GM12878 (cell line): ENCODE data around the gene PTH2R. TPM values are rescaled to one million over a fixed set of nuclear protein-coding genes. Genes with fewer than 3 reads are reported as not detected.

Experiments
- ATAC-seq: fragments of 200-7000 bp; cut with Tn5 transposase; 3 replicates; pipeline ENCODE4 v1.9.1; 2020; ENCODE audit warnings: mild to moderate bottlenecking, moderate library complexity
- BruUV-seq: library from RNA; stranded (reverse); fragments of 400-500 nt; replicated peaks from 2 replicates; lab custom pipeline; 2021; lab: Mats Ljungman, UMichigan
- CTCF ChIA-PET: fragments of 300-600 bp; sonication (Branson Sonifier 250); formaldehyde crosslinking; extraction: SDS; loops from one replicate; lab custom pipeline; 2021; ENCODE audit warnings: inconsistent platforms; lab: Yijun Ruan, JAX
- POLR2A ChIA-PET: fragments of 350-600 bp; formaldehyde crosslinking; extraction: SDS; loops from one replicate; lab custom pipeline; 2021; ENCODE audit warnings: inconsistent platforms; lab: Charles Lee
- RAD21 ChIA-PET: fragments of 300-600 bp; sonication (Branson Sonifier 250); formaldehyde crosslinking; loops from one replicate; lab custom pipeline; 2023; ENCODE audit warnings: antibody characterized with exemption; ENCODE audit not compliant: unreplicated experiment; lab: Charles Lee
- SMC1A ChIA-PET: fragments of 300-600 bp; sonication (Branson Sonifier 250); formaldehyde crosslinking; loops from one replicate; lab custom pipeline; 2023; ENCODE audit not compliant: unreplicated experiment, uncharacterized antibody; lab: Charles Lee
- DNase-seq: peaks from one replicate; pipeline ENCODE4 v3.0.0-alpha.2; 2011; ENCODE audit warnings: low read depth, low spot score
- FAIRE-seq: peaks from 3 replicates; lab custom pipeline; 2011; peaks lifted over from hg19 to GRCh38; lab: Jason Lieb, UNC
- H2AFZ ChIP-seq: 2 replicates; pipeline ENCODE4 v1.6.0; 2011; ENCODE audit warnings: low read depth, low read length, control low read depth; ENCODE audit not compliant: control insufficient read depth
- H3K27ac ChIP-seq: 2 replicates; pipeline ENCODE4 v1.5.1; 2011; ENCODE audit warnings: control low read depth; ENCODE audit not compliant: control insufficient read depth, insufficient read depth
- H3K27me3 ChIP-seq, 2 experiments: replicated peaks in 1 of 2; 2 replicates each; pipeline versions ENCODE4 v1.6.0 to v1.6.1; 2011; ENCODE audit warnings: low read length in 1 of 2; ENCODE audit not compliant: control insufficient read depth in 2 of 2, insufficient read depth in 2 of 2
- H3K36me3 ChIP-seq, 2 experiments: 2 replicates each; pipeline ENCODE4 v1.5.1; 2011; ENCODE audit warnings: low read length in 1 of 2; ENCODE audit not compliant: control insufficient read depth in 2 of 2, insufficient read depth in 2 of 2
- H3K4me1 ChIP-seq: 2 replicates; pipeline ENCODE4 v1.6.1; 2011; ENCODE audit warnings: mild to moderate bottlenecking, low read length, moderate library complexity, mixed read lengths; ENCODE audit not compliant: control insufficient read depth, insufficient read depth
- H3K4me2 ChIP-seq: 2 replicates; pipeline ENCODE4 v1.6.0; 2011; ENCODE audit warnings: control low read depth; ENCODE audit not compliant: control insufficient read depth, insufficient read depth
- H3K4me3 ChIP-seq: fragments of 200-600 bp; sonication (generic); 2 replicates; pipeline ENCODE4 v1.5.1; 2016
- H3K79me2 ChIP-seq: 2 replicates; pipeline ENCODE4 v1.6.0; 2011; ENCODE audit warnings: low read length; ENCODE audit not compliant: control insufficient read depth, insufficient read depth
- H3K9ac ChIP-seq: 2 replicates; pipeline ENCODE4 v1.8.0; 2011; ENCODE audit warnings: low read length, control low read depth, mixed read lengths; ENCODE audit not compliant: control insufficient read depth, insufficient read depth
- H3K9me3 ChIP-seq: replicated peaks from 3 replicates; pipeline ENCODE4 v1.5.1; 2011; ENCODE audit warnings: mild to moderate bottlenecking, low read length; ENCODE audit not compliant: control insufficient read depth, insufficient read depth
- H4K20me1 ChIP-seq: 2 replicates; pipeline ENCODE4 v1.6.0; 2011; ENCODE audit not compliant: control insufficient read depth, insufficient read depth
- BRCA1 ChIP-seq: IDR thresholded peaks from 2 replicates; pipeline ENCODE4 v1.6.1; 2011; ENCODE audit warnings: low read depth, low read length, improper control_type of control experiment
- CHD4 ChIP-seq: fragments of 200-600 bp; sonication (generic); IDR thresholded peaks from 2 replicates; pipeline ENCODE4 v1.6.1; 2016; ENCODE audit warnings: mild to moderate bottlenecking
- ELK1 ChIP-seq: IDR thresholded peaks from 2 replicates; pipeline ENCODE4 v1.6.1; 2012; ENCODE audit warnings: low read depth, low read length, improper control_type of control experiment
- IRF5 ChIP-seq: fragments of 450-650 bp; IDR thresholded peaks from 2 replicates; pipeline ENCODE4 v1.6.1; 2017; ENCODE audit warnings: borderline replicate concordance
- MEF2B ChIP-seq: fragments of 450-650 bp; IDR thresholded peaks from 2 replicates; pipeline ENCODE4 v1.6.1; 2018; ENCODE audit warnings: mild to moderate bottlenecking, moderate library complexity; ENCODE audit not compliant: partially characterized antibody, poor library complexity, severe bottlenecking
- POLR2AphosphoS2 ChIP-seq: IDR thresholded peaks from 2 replicates; pipeline ENCODE4 v1.6.1; 2011; ENCODE audit warnings: low read depth, mild to moderate bottlenecking, low read length, improper control_type of control experiment, moderate library complexity
- POLR2AphosphoS5 ChIP-seq: IDR thresholded peaks from 2 replicates; pipeline ENCODE4 v1.6.1; 2011; ENCODE audit warnings: mild to moderate bottlenecking, low read length, inconsistent platforms
- SMAD5 ChIP-seq: IDR thresholded peaks from 2 replicates; pipeline ENCODE4 v1.6.1; 2016; ENCODE audit warnings: antibody characterized with exemption, low read depth
- SMARCA5 ChIP-seq: fragments of 450-650 bp; IDR thresholded peaks from 2 replicates; pipeline ENCODE4 v1.6.1; 2017; ENCODE audit warnings: mild to moderate bottlenecking
- TBL1XR1 ChIP-seq: IDR thresholded peaks from 2 replicates; pipeline ENCODE4 v1.6.1; 2012; ENCODE audit warnings: low read depth, low read length, improper control_type of control experiment
- WGBS: methylation state at CpG from one replicate; pipeline ENCODE4 v1.1.6; 2016; ENCODE audit warnings: low lambda C conversion rate; ENCODE audit not compliant: insufficient replicate concordance, insufficient coverage; ENCODE audit errors: missing lambda C conversion rate; 5-methylcytosine and 5-hydroxymethylcytosine counted together
- in situ Hi-C: fragments of 300-500 bp; cut with MboI; formaldehyde crosslinking; loops from 9 replicates; pipeline ENCODE4 v1.14.3; 2018; ENCODE audit warnings: mixed read lengths
- intact Hi-C: fragments of 100-400 bp; cut with micrococcal nuclease; formaldehyde crosslinking; loops from one replicate; pipeline ENCODE4 v1.14.2; 2022; ENCODE audit not compliant: unreplicated experiment
- polyA plus RNA-seq, 11 experiments: library from polyadenylated mRNA; depleted of rRNA in 4 of 11; unstranded in 6 of 11; stranded (reverse) in 5 of 11; fragments of >200 nt; fragmentation: Nextera tagmentation in 4 of 11; fragmentation: Illumina TruSeq in 1 of 11; extraction: Ambion mirVana in 4 of 11; extraction: Trizol in 1 of 11; gene quantifications; 1 replicate in 1 of 11; 2 replicates in 10 of 11; pipeline versions ENCODE4 v1.2.1 to v1.2.3, GENCODE V29; 2011 to 2016; ENCODE audit warnings: inconsistent platforms in 2 of 11, missing spikeins in 2 of 11, low read depth in 1 of 11
- total RNA-seq, 4 experiments: library from RNA; depleted of rRNA in 3 of 4; stranded (reverse); fragments of >200 nt in 3 of 4; fragmentation: Illumina TruSeq in 1 of 4; extraction: Trizol in 1 of 4; gene quantifications; 2 replicates each; pipeline versions ENCODE4 v1.2.1 to v1.2.3, GENCODE V29; 2013 to 2021
- TF ChIP-seq, protein P1 (sequence below): fragments of 450-650 bp; IDR thresholded peaks from 2 replicates; pipeline ENCODE4 v1.6.1; 2017; ENCODE audit warnings: mild to moderate bottlenecking
- TF ChIP-seq, protein P2 (sequence below): fragments of 450-650 bp; IDR thresholded peaks from 2 replicates; pipeline ENCODE4 v1.6.1; 2018; ENCODE audit warnings: mild to moderate bottlenecking, low read depth, moderate library complexity; ENCODE audit not compliant: partially characterized antibody

PTH2R gene
- total and polyA plus RNA-seq, 10 of the 15 experiments (the other 5 are each of a cell fraction or from before 2014, with no cell fraction given): 0.01 to 0.06 (median 0.03) TPM; not detected in 7

- ChIA-PET CTCF (no interaction called here), SMC1A (no interaction called here), RAD21 (no interaction called here), POLR2A (no interaction called here)
- H4K20me1 ChIP-seq: no peaks in the 10 kb centered on the region
- intact Hi-C loops (no loop called here), in situ Hi-C loops (no loop called here)
- H3K4me1 ChIP-seq: no peaks in the 10 kb centered on the region
- H3K27ac ChIP-seq: no peak overlapping the region
- TF ChIP-seq SMAD5 (no peak), ELK1 (no peak), CHD4 (no peak), POLR2AphosphoS2 (no peak), IRF5 (no peak), TBL1XR1 (no peak), MEF2B (no peak), SMARCA5 (no peak), BRCA1 (no peak), POLR2AphosphoS5 (no peak)
- TF ChIP-seq, protein P1, sequence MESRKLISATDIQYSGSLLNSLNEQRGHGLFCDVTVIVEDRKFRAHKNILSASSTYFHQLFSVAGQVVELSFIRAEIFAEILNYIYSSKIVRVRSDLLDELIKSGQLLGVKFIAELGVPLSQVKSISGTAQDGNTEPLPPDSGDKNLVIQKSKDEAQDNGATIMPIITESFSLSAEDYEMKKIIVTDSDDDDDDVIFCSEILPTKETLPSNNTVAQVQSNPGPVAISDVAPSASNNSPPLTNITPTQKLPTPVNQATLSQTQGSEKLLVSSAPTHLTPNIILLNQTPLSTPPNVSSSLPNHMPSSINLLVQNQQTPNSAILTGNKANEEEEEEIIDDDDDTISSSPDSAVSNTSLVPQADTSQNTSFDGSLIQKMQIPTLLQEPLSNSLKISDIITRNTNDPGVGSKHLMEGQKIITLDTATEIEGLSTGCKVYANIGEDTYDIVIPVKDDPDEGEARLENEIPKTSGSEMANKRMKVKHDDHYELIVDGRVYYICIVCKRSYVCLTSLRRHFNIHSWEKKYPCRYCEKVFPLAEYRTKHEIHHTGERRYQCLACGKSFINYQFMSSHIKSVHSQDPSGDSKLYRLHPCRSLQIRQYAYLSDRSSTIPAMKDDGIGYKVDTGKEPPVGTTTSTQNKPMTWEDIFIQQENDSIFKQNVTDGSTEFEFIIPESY: no peak
- TF ChIP-seq, protein P2, sequence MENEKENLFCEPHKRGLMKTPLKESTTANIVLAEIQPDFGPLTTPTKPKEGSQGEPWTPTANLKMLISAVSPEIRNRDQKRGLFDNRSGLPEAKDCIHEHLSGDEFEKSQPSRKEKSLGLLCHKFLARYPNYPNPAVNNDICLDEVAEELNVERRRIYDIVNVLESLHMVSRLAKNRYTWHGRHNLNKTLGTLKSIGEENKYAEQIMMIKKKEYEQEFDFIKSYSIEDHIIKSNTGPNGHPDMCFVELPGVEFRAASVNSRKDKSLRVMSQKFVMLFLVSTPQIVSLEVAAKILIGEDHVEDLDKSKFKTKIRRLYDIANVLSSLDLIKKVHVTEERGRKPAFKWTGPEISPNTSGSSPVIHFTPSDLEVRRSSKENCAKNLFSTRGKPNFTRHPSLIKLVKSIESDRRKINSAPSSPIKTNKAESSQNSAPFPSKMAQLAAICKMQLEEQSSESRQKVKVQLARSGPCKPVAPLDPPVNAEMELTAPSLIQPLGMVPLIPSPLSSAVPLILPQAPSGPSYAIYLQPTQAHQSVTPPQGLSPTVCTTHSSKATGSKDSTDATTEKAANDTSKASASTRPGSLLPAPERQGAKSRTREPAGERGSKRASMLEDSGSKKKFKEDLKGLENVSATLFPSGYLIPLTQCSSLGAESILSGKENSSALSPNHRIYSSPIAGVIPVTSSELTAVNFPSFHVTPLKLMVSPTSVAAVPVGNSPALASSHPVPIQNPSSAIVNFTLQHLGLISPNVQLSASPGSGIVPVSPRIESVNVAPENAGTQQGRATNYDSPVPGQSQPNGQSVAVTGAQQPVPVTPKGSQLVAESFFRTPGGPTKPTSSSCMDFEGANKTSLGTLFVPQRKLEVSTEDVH: no peak
- FAIRE-seq: no peak
- no peak overlapping the region for H2AFZ ChIP-seq
- no peak overlapping the region for H3K9ac ChIP-seq
- 48% methylated on average over 7 of the region's 7 CpGs for WGBS
- ATAC-seq: no peak
- H3K79me2 ChIP-seq: no peaks in the 10 kb centered on the region
- no peaks in the 10 kb centered on the region for H3K9me3 ChIP-seq
- DNase-seq: no peak
- H3K4me2 ChIP-seq: no peak overlapping the region
- BruUV-seq: no TSS peak
- no peaks in the 10 kb centered on the region for H3K27me3 ChIP-seq
- no peak overlapping the region for H3K4me3 ChIP-seq
- H3K36me3 ChIP-seq: no peaks in the 10 kb centered on the region
Observed at GRCh38 chr2:208501206-208501605, 94.6 kb downstream of the PTH2R start.
